Endothelial cell of umbilical vein (primary cell): ENCODE data around the gene HOXB5. TPM values are rescaled to one million over a fixed set of nuclear protein-coding genes. Genes with fewer than 3 reads are reported as not detected.

Experiments used
- BruUV-seq: library from RNA; stranded (reverse); fragments of 400-500 nt; replicated peaks from 2 replicates; lab custom pipeline; 2021; lab: Mats Ljungman, UMichigan
- CTCF ChIA-PET: fragments of 300-600, 350-600 bp; sonication (Branson Sonifier 250); formaldehyde crosslinking; loops from one replicate; lab custom pipeline; 2021; ENCODE audit warnings: antibody characterized with exemption, inconsistent platforms; lab: Charles Lee
- POLR2A ChIA-PET: fragments of 300-600, 350-600 bp; sonication (Branson Sonifier 250); formaldehyde crosslinking; loops from one replicate; lab custom pipeline; 2021; ENCODE audit warnings: antibody characterized with exemption, inconsistent platforms; lab: Charles Lee
- DNase-seq: peaks from one replicate; pipeline ENCODE4 v3.0.0-alpha.2; 2011; ENCODE audit warnings: low read depth, low spot score
- FAIRE-seq: peaks from 2 replicates; lab custom pipeline; 2011; peaks lifted over from hg19 to GRCh38; lab: Jason Lieb, UNC
- H2AFZ ChIP-seq: 2 replicates; pipeline ENCODE4 v1.6.0; 2012; ENCODE audit warnings: low read depth, low read length, control low read depth, inconsistent platforms
- H3K27ac ChIP-seq: 2 replicates; pipeline ENCODE4 v1.5.1; 2011; ENCODE audit warnings: low read depth, mild to moderate bottlenecking, control low read depth, low read length, moderate library complexity; ENCODE audit not compliant: insufficient read depth
- H3K27me3 ChIP-seq, 2 experiments: 2 replicates each; pipeline versions ENCODE4 v1.6.0 to v1.6.1; 2011; ENCODE audit warnings: low read length in 2 of 2, mixed read lengths in 1 of 2; ENCODE audit not compliant: control insufficient read depth in 2 of 2, insufficient read depth in 2 of 2
- H3K36me3 ChIP-seq, 2 experiments: 2 replicates in 1 of 2; 3 replicates in 1 of 2; pipeline ENCODE4 v1.5.1; 2011; ENCODE audit warnings: low read length in 2 of 2, mild to moderate bottlenecking in 1 of 2, moderate library complexity in 1 of 2; ENCODE audit not compliant: control insufficient read depth in 2 of 2, insufficient read depth in 2 of 2; ENCODE audit errors: extremely low read depth in 1 of 2
- H3K4me1 ChIP-seq: 3 replicates; pipeline ENCODE4 v1.5.1; 2011; ENCODE audit warnings: mild to moderate bottlenecking, low read length; ENCODE audit not compliant: control insufficient read depth, insufficient read depth; ENCODE audit errors: extremely low read depth
- H3K4me2 ChIP-seq: 2 replicates; pipeline ENCODE4 v1.6.1; 2011; ENCODE audit warnings: low read length, control low read depth, mixed read lengths; ENCODE audit not compliant: insufficient read depth
- H3K4me3 ChIP-seq, 3 experiments: fragments of 200-600 bp in 1 of 3; sonication (generic), shearing (Covaris generic) in 1 of 3; replicated peaks in 1 of 3; 2 replicates each; pipeline ENCODE4 v1.5.1; 2011 to 2016; ENCODE audit warnings: control low read depth in 3 of 3, low read length in 3 of 3, mild to moderate bottlenecking in 2 of 3, inconsistent platforms in 1 of 3, low read depth in 1 of 3, moderate library complexity in 1 of 3; ENCODE audit not compliant: insufficient read depth in 1 of 3
- H3K79me2 ChIP-seq: 2 replicates; pipeline ENCODE4 v1.6.0; 2012; ENCODE audit warnings: low read length, inconsistent platforms; ENCODE audit not compliant: control insufficient read depth, insufficient read depth
- H3K9ac ChIP-seq: replicated peaks from 2 replicates; pipeline ENCODE3; 2011; ENCODE audit warnings: low read length, control low read depth; ENCODE audit not compliant: insufficient read depth; ENCODE audit errors: extremely low read depth
- H3K9me1 ChIP-seq: replicated peaks from 3 replicates; pipeline ENCODE4 v1.6.0; 2011; ENCODE audit warnings: mild to moderate bottlenecking, low read length; ENCODE audit not compliant: control insufficient read depth, insufficient read depth; ENCODE audit errors: extremely low read depth
- H3K9me3 ChIP-seq: replicated peaks from 2 replicates; pipeline ENCODE4 v1.5.1; 2012; ENCODE audit warnings: low read length, inconsistent platforms; ENCODE audit not compliant: control insufficient read depth, insufficient read depth
- H4K20me1 ChIP-seq: replicated peaks from 2 replicates; pipeline ENCODE3; 2011; ENCODE audit warnings: mild to moderate bottlenecking, low read length; ENCODE audit not compliant: control insufficient read depth, insufficient read depth; ENCODE audit errors: extremely low read depth
- CTCF ChIP-seq, 2 donors: IDR thresholded peaks; 1 replicate in 1 of 2; 2 replicates in 1 of 2; pipeline ENCODE4 v1.5.1; 2011; ENCODE audit warnings: low read length in 2 of 2, mild to moderate bottlenecking in 2 of 2, moderate library complexity in 2 of 2, control low read depth in 1 of 2, inconsistent platforms in 1 of 2, low read depth in 1 of 2; ENCODE audit not compliant: insufficient read depth in 1 of 2; ENCODE audit errors: extremely low read depth in 1 of 2
- JUN ChIP-seq: IDR thresholded peaks from 2 replicates; pipeline ENCODE4 v1.6.1; 2011; ENCODE audit warnings: borderline replicate concordance, low read depth; ENCODE audit not compliant: insufficient read length, insufficient read depth
- MAX ChIP-seq: IDR thresholded peaks from 2 replicates; pipeline ENCODE4 v1.6.1; 2011; ENCODE audit not compliant: insufficient read depth, insufficient read length
- POLR2A ChIP-seq: IDR thresholded peaks from 2 replicates; pipeline ENCODE4 v1.6.1; 2012; ENCODE audit warnings: low read depth, mild to moderate bottlenecking, control low read depth, low read length
- POLR2AphosphoS5 ChIP-seq: IDR thresholded peaks from 2 replicates; pipeline ENCODE4 v1.6.1; 2012; ENCODE audit warnings: low read depth, mild to moderate bottlenecking, control low read depth, low read length, moderate library complexity; ENCODE audit not compliant: insufficient read depth
- dilution Hi-C: fragments of 300-500 bp; cut with MboI; formaldehyde crosslinking; loops from one replicate; pipeline ENCODE4 v1.15.0; 2019; ENCODE audit warnings: low sequenced_read_pairs; ENCODE audit not compliant: extremely low pct_ligation_motif_present
- intact Hi-C: fragments of 100-400 bp; cut with micrococcal nuclease; formaldehyde crosslinking; loops from one replicate; pipeline ENCODE4 v1.10.0; 2022
- polyA plus RNA-seq, 4 experiments: library from polyadenylated mRNA; depleted of rRNA in 3 of 4; stranded (reverse) in 3 of 4; unstranded in 1 of 4; fragments of >200 nt; gene quantifications; 2 replicates each; pipeline versions ENCODE4 v1.2.1 to v1.2.3, GENCODE V29; 2011 to 2012; ENCODE audit warnings: missing spikeins in 1 of 4
- total RNA-seq: library from RNA; stranded (reverse); gene quantifications from 2 replicates; pipeline ENCODE4 v1.2.3, GENCODE V29; 2021

Gene HOXB5
- total and polyA plus RNA-seq, 2 donors (not counting 3 experiments of a cell fraction or from before 2014, with no cell fraction given): 2.0 to 8.5 TPM

- Histone ChIP-seq H3K9me3 (no peaks in the 10 kb centered on the region), H3K9me1 (no peaks in the 10 kb centered on the region), H3K4me1 (peaks cover 76% of the 10 kb centered on the region), H3K27ac (peak overlapping the region; percentile 66), H4K20me1 (no peaks in the 10 kb centered on the region), H3K79me2 (peaks cover 93% of the 10 kb centered on the region), H2AFZ (no peak overlapping the region), H3K36me3 (peaks cover 0 to 3% of the 10 kb centered on the region in 2 experiments), H3K9ac (peak overlapping the region; percentile 74), H3K4me3 (peak overlapping the region; percentile 69 to 86 (median 70)), H3K27me3 (no peaks in the 10 kb centered on the region), H3K4me2 (peak overlapping the region; percentile 89)
- peak; percentile 49 for DNase-seq
- ChIA-PET POLR2A (no interaction called here), CTCF (interaction anchor here (1.0 to 2.4 kb wide), 2 partner anchors 21 to 28 kb away, joined by 3 to 9 read pairs; no protein-coding TSS in a partner anchor)
- dilution Hi-C loops: no loop called here
- BruUV-seq: no TSS peak
- no peak for TF ChIP-seq CTCF (IDR thresholded peaks at IDR 0.05; ENCODE audit: extremely low read depth in 1 of 2, insufficient read depth in 1 of 2, low read depth in 1 of 2, low read length in 2 of 2)
- no peak for TF ChIP-seq MAX
- TF ChIP-seq JUN: no peak
- peak; percentile 16 for TF ChIP-seq POLR2A
- peak; percentile 1 for TF ChIP-seq POLR2AphosphoS5
- intact Hi-C loops: no loop called here
- FAIRE-seq: no peak
Measured at GRCh38 chr17:48576479-48577309, 16.9 kb downstream of the HOXB5 start.
